Liver (tissue), 9 donors: ENCODE results near the gene ZFAND2B. TPM values are rescaled to one million over a fixed set of nuclear protein-coding genes. Genes with fewer than 3 reads are reported as not detected.

Source experiments
- DNase-seq: peaks from one replicate; pipeline ENCODE4 v3.0.0-alpha.2; 2017; ENCODE audit warnings: low spot score
- H3K27ac ChIP-seq, 2 donors: one replicate each; pipeline ENCODE4 v1.7.0; 2013; ENCODE audit warnings: inconsistent platforms in 2 of 2, low read length in 2 of 2, control low read depth in 1 of 2, low read depth in 1 of 2, mild to moderate bottlenecking in 1 of 2
- H3K27me3 ChIP-seq, 4 donors: one replicate each; pipeline versions ENCODE4 v1.6.1 to v1.7.0; 2013; ENCODE audit warnings: low read length in 3 of 4, inconsistent platforms in 1 of 4, mild to moderate bottlenecking in 1 of 4, moderate library complexity in 1 of 4; ENCODE audit not compliant: control insufficient read depth in 4 of 4, insufficient read depth in 4 of 4
- H3K36me3 ChIP-seq, 4 donors: one replicate each; pipeline versions ENCODE4 v1.6.1 to v1.7.0; 2013; ENCODE audit warnings: low read length in 3 of 4, mild to moderate bottlenecking in 3 of 4, low read depth in 1 of 4, moderate library complexity in 1 of 4; ENCODE audit not compliant: control insufficient read depth in 4 of 4, insufficient read depth in 3 of 4
- H3K4me1 ChIP-seq, 4 donors: one replicate each; pipeline versions ENCODE4 v1.6.1 to v1.7.0; 2013; ENCODE audit warnings: low read length in 3 of 4, mild to moderate bottlenecking in 3 of 4, moderate library complexity in 1 of 4; ENCODE audit not compliant: control insufficient read depth in 4 of 4, insufficient read depth in 4 of 4
- H3K4me3 ChIP-seq, 3 donors: one replicate each; pipeline versions ENCODE4 v1.6.1 to v1.7.0; 2013; ENCODE audit warnings: low read length in 3 of 3, control low read depth in 1 of 3, low read depth in 1 of 3, mild to moderate bottlenecking in 1 of 3
- H3K9ac ChIP-seq, 2 donors: one replicate each; pipeline ENCODE4 v1.7.0; 2013; ENCODE audit warnings: low read length in 2 of 2, mild to moderate bottlenecking in 2 of 2, moderate library complexity in 2 of 2, control low read depth in 1 of 2, low read depth in 1 of 2
- H3K9me3 ChIP-seq, 4 donors: one replicate each; pipeline versions ENCODE4 v1.6.1 to v1.7.0; 2013; ENCODE audit warnings: low read length in 3 of 4; ENCODE audit not compliant: control insufficient read depth in 4 of 4
- EGR1 ChIP-seq, 2 donors: IDR thresholded peaks; 2 replicates each; pipeline ENCODE4 v1.6.1; 2016 to 2018; ENCODE audit warnings: antibody characterized with exemption in 2 of 2, low read depth in 2 of 2
- FOXA1 ChIP-seq: IDR thresholded peaks from 2 replicates; pipeline ENCODE4 v1.6.1; 2016; ENCODE audit warnings: antibody characterized with exemption
- GABPA ChIP-seq, 2 donors: IDR thresholded peaks in 1 of 2; conservative IDR thresholded peaks in 1 of 2; 2 replicates each; pipeline ENCODE4 v1.6.1; 2016; ENCODE audit warnings: antibody characterized with exemption in 2 of 2, mild to moderate bottlenecking in 1 of 2, moderate library complexity in 1 of 2
- HNF4A ChIP-seq, 2 donors: conservative IDR thresholded peaks; 2 replicates each; pipeline ENCODE4 v1.6.1; 2016; ENCODE audit warnings: antibody characterized with exemption in 2 of 2, mild to moderate bottlenecking in 2 of 2
- HNF4G ChIP-seq: IDR thresholded peaks from 2 replicates; pipeline ENCODE4 v1.6.1; 2016; ENCODE audit warnings: antibody characterized with exemption
- JUND ChIP-seq, 2 donors: IDR thresholded peaks; 2 replicates each; pipeline ENCODE4 v1.6.1; 2016; ENCODE audit warnings: antibody characterized with exemption in 2 of 2
- MAX ChIP-seq: IDR thresholded peaks from 2 replicates; pipeline ENCODE4 v1.6.1; 2016; ENCODE audit warnings: antibody characterized with exemption
- RAD21 ChIP-seq, 2 donors: IDR thresholded peaks; 2 replicates each; pipeline ENCODE4 v1.6.1; 2016; ENCODE audit warnings: antibody characterized with exemption in 2 of 2, mild to moderate bottlenecking in 2 of 2
- RXRA ChIP-seq, 2 donors: IDR thresholded peaks; 2 replicates each; pipeline ENCODE4 v1.6.1; 2017 to 2018; ENCODE audit warnings: antibody characterized with exemption in 2 of 2, mild to moderate bottlenecking in 1 of 2
- SP1 ChIP-seq: IDR thresholded peaks from 2 replicates; pipeline ENCODE4 v1.6.1; 2018; ENCODE audit warnings: antibody characterized with exemption, mild to moderate bottlenecking
- TAF1 ChIP-seq: conservative IDR thresholded peaks from 2 replicates; pipeline ENCODE4 v1.6.1; 2016; ENCODE audit warnings: antibody characterized with exemption, mild to moderate bottlenecking
- YY1 ChIP-seq: IDR thresholded peaks from 2 replicates; pipeline ENCODE4 v1.6.1; 2016; ENCODE audit warnings: antibody characterized with exemption, mild to moderate bottlenecking
- WGBS: extraction: QIAGEN DNeasy Blood & Tissue Kit; methylation state at CpG from one replicate; pipeline ENCODE4 v1.1.7; 2013; 5-methylcytosine and 5-hydroxymethylcytosine counted together
- polyA plus RNA-seq, 2 donors: library from polyadenylated mRNA; stranded (reverse) in 1 of 2; unstranded in 1 of 2; fragments of 200-250 nt in 1 of 2; fragments of >200 nt in 1 of 2; fragmentation: Nextera tagmentation in 1 of 2; extraction: Ambion mirVana in 1 of 2; gene quantifications; one replicate each; pipeline versions ENCODE4 v1.2.1 to v1.2.3, GENCODE V29; 2013 to 2015
- total RNA-seq, 2 donors: library from RNA; depleted of rRNA; stranded (reverse); fragments of >200 nt; gene quantifications; one replicate each; pipeline ENCODE4 v1.2.3, GENCODE V29; 2014
- TF ChIP-seq, protein P1 (sequence below): fragments of 150-350 bp; IDR thresholded peaks from 2 replicates; pipeline ENCODE4 v1.5.1; 2017; ENCODE audit warnings: improper control_type of control experiment, low read depth, low read length; ENCODE audit not compliant: missing input control
- TF ChIP-seq, protein P2 (sequence below): IDR thresholded peaks from 2 replicates; pipeline ENCODE4 v1.6.1; 2016; ENCODE audit warnings: antibody characterized with exemption
- donor health status: healthy.
- donor health status: healthy.
- donor health status: healthy.
- donor health status: healthy.
- donor health status: healthy.

ZFAND2B gene
- total and polyA plus RNA-seq, 4 donors = 19.6 to 53.8 (median 25.8) TPM

- Histone ChIP-seq H3K4me3 (peak overlapping the region; percentile 65 to 89 (median 77)), H3K9me3 (no peaks in the 10 kb centered on the region), H3K4me1 (peaks cover 0 to 29% (median 22%) of the 10 kb centered on the region in 4 donors), H3K36me3 (peaks cover 0 to 45% (median 33%) of the 10 kb centered on the region in 4 donors), H3K9ac (peak overlapping the region; percentile 73 to 78), H3K27me3 (no peaks in the 10 kb centered on the region), H3K27ac (peak overlapping the region; percentile 94 to 100)
- DNase-seq = peak; percentile 59
- 2% methylated on average over 45 of the region's 45 CpGs for WGBS
- TF ChIP-seq YY1 (peak; percentile 10), JUND (IDR thresholded peaks at IDR 0.05) (no peak), RXRA (IDR thresholded peaks at IDR 0.05) (peak; percentile 28 to 49), RAD21 (IDR thresholded peaks at IDR 0.05) (peak in 1 of 2 donors; percentile 10)
These were observed 30.4 kb upstream of the ZFAND2B start for GRCh38 chr2:219175928-219176817.

DNA sequence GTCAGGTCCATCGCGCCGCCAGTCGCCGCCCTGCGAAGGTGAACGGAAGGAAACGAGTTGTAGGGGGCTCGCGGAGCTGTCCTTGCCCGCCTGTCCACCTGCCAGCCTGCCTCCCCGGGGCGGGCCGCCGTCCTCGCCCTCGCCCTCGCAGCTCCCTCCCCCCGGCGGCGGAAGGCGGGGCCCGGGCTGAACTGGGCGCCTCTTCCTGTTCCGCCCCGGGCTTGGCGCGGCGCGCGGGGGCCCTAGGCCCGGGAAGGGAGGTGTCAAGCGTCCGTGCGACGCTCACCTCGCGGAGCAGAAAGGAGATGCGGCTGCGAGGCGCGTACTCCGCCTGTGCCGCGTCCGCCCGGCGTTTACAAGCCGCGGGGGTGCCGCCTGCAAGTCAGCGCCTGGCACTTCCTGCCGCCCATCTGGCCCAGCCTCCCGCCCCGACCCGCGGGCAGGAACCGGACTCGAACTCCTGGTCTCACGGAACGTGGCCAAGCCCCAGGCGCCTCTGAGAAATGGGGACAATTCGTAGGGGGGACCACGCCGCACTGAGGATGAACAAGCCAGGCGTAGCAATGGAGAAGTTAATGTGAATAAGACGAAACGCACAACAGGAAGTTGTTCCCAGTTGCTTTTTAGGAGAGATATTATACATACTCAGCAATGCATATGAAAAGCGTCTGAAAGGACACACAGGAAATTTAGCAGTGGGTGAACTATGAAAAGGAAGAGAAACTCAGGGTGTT is 29.6 kb upstream of the ZFAND2B start, which contains the start of gene CNPPD1:
Gene CNPPD1, minus strand, starts transcription at position 108 of the 734 bp plus-strand sequence. Its CDS starts 97 bp downstream, at position 11.
- Histone ChIP-seq H3K9ac (peak within 1 kb of the TSS; percentile 78 to 100), H3K36me3 (peaks cover 4 to 49% (median 40%) of the 10 kb centered on the region in 4 donors), H3K27me3 (no peaks in the 10 kb centered on the region), H3K27ac (peak within 1 kb of the TSS; percentile 94 to 100), H3K9me3 (no peaks in the 10 kb centered on the region), H3K4me1 (peaks cover 0 to 25% (median 22%) of the 10 kb centered on the region in 4 donors), H3K4me3 (peak within 1 kb of the TSS; percentile 65 to 89 (median 77))
- WGBS = under 1% methylated on average over 69 of the region's 69 CpGs
- no peak for TF ChIP-seq FOXA1
- TF ChIP-seq, protein P1, sequence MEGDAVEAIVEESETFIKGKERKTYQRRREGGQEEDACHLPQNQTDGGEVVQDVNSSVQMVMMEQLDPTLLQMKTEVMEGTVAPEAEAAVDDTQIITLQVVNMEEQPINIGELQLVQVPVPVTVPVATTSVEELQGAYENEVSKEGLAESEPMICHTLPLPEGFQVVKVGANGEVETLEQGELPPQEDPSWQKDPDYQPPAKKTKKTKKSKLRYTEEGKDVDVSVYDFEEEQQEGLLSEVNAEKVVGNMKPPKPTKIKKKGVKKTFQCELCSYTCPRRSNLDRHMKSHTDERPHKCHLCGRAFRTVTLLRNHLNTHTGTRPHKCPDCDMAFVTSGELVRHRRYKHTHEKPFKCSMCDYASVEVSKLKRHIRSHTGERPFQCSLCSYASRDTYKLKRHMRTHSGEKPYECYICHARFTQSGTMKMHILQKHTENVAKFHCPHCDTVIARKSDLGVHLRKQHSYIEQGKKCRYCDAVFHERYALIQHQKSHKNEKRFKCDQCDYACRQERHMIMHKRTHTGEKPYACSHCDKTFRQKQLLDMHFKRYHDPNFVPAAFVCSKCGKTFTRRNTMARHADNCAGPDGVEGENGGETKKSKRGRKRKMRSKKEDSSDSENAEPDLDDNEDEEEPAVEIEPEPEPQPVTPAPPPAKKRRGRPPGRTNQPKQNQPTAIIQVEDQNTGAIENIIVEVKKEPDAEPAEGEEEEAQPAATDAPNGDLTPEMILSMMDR = peak; percentile 18
- TF ChIP-seq RXRA (IDR thresholded peaks at IDR 0.05) = no peak
- TF ChIP-seq, protein P2, sequence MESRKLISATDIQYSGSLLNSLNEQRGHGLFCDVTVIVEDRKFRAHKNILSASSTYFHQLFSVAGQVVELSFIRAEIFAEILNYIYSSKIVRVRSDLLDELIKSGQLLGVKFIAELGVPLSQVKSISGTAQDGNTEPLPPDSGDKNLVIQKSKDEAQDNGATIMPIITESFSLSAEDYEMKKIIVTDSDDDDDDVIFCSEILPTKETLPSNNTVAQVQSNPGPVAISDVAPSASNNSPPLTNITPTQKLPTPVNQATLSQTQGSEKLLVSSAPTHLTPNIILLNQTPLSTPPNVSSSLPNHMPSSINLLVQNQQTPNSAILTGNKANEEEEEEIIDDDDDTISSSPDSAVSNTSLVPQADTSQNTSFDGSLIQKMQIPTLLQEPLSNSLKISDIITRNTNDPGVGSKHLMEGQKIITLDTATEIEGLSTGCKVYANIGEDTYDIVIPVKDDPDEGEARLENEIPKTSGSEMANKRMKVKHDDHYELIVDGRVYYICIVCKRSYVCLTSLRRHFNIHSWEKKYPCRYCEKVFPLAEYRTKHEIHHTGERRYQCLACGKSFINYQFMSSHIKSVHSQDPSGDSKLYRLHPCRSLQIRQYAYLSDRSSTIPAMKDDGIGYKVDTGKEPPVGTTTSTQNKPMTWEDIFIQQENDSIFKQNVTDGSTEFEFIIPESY = no peak
- TF ChIP-seq GABPA (IDR thresholded peaks at IDR 0.05 in 1 of 2, conservative IDR thresholded peaks at IDR 0.05 in 1 of 2) = peak in 1 of 2 donors; percentile 82
- no peak for TF ChIP-seq RAD21 (IDR thresholded peaks at IDR 0.05)
- no peak for TF ChIP-seq HNF4A (conservative IDR thresholded peaks at IDR 0.05)
- no peak for TF ChIP-seq HNF4G
- no peak for TF ChIP-seq MAX
- no peak for TF ChIP-seq TAF1
- TF ChIP-seq SP1 = peak; percentile 33
- no peak for TF ChIP-seq EGR1 (IDR thresholded peaks at IDR 0.05; ENCODE audit: low read depth in 2 of 2)
- DNase-seq = peak; percentile 88
